ENCODE results near the gene ZNF322.

DNA sequence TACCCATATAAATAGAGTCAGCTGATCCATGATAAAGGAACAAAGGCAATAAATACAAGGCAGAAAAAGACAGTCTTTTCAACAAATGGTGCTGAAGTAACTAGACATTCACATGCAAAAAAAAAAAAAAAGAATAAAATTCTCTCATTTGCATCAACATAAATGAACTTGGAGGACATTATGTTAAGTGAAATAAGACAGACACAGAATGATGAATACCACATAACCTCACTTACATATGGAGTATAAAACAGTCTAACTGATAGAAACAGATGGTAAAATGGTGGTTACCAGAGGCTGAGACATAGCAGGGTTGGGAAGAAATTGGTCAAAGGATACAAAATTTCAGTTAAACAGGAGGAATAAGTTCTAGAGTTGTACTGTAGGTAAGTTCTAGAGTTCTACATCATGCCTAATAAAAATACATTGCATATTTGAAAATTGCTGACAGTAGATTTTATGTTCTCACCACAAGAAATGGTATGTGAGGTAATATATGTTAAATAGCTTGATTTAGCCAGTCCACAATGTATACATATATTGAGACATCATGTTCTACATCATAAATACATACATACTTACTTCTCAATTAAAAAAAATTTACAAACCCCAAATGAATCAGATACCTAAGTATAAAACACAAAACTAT is 8.3 kb downstream of the ZNF322 start:
- TF ChIP-seq, protein P1, sequence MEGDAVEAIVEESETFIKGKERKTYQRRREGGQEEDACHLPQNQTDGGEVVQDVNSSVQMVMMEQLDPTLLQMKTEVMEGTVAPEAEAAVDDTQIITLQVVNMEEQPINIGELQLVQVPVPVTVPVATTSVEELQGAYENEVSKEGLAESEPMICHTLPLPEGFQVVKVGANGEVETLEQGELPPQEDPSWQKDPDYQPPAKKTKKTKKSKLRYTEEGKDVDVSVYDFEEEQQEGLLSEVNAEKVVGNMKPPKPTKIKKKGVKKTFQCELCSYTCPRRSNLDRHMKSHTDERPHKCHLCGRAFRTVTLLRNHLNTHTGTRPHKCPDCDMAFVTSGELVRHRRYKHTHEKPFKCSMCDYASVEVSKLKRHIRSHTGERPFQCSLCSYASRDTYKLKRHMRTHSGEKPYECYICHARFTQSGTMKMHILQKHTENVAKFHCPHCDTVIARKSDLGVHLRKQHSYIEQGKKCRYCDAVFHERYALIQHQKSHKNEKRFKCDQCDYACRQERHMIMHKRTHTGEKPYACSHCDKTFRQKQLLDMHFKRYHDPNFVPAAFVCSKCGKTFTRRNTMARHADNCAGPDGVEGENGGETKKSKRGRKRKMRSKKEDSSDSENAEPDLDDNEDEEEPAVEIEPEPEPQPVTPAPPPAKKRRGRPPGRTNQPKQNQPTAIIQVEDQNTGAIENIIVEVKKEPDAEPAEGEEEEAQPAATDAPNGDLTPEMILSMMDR (optimal IDR thresholded peaks at IDR 0.05 in 1 of 3, IDR thresholded peaks at IDR 0.05 in 1 of 3, conservative IDR thresholded peaks at IDR 0.05 in 1 of 3; ENCODE audit: extremely low read depth in 1 of 3, insufficient read depth in 2 of 3, low read length in 3 of 3), result no peak
- TF ChIP-seq EZH2 (IDR thresholded peaks at IDR 0.05; ENCODE audit: low read length), result no peak

Data from keratinocyte (primary cell).